DND-41 (cell line): ENCODE measurements around the gene NFIA.

Source experiments
- CTCF ChIP-seq: IDR thresholded peaks from 2 replicates; pipeline ENCODE4 v1.5.1; 2012; ENCODE audit warnings: borderline replicate concordance, low read length, moderate library complexity, mild to moderate bottlenecking; ENCODE audit not compliant: poor library complexity, severe bottlenecking; ENCODE audit errors: extremely low read depth
- EZH2 ChIP-seq: IDR thresholded peaks from 3 replicates; pipeline ENCODE4 v1.6.1; 2012; ENCODE audit warnings: borderline replicate concordance, low read depth, mild to moderate bottlenecking, moderate library complexity, low read length, inconsistent platforms; ENCODE audit not compliant: severe bottlenecking

- TF ChIP-seq CTCF (no peak), EZH2 (no peak)
Observed at GRCh38 chr1:61279570-61279969, 197.2 kb downstream of the NFIA start.
